Calu3 (cell line): ENCODE results near the gene OXSR1. TPM values are rescaled to one million over a fixed set of nuclear protein-coding genes. Genes with fewer than 3 reads are reported as not detected.
A peak's percentile ranks its signal among the peaks of the same experiment; 100 is the strongest.

Experiments used
- BruUV-seq: library from RNA; stranded (reverse); fragments of 400-500 nt; replicated peaks from 2 replicates; lab custom pipeline; 2021; lab: Mats Ljungman, UMichigan
- CTCF ChIA-PET: fragments of 300-600 bp; sonication (Branson Sonifier 250); formaldehyde crosslinking; loops from one replicate; lab custom pipeline; 2022; ENCODE audit warnings: antibody characterized with exemption; lab: Charles Lee
- DNase-seq: peaks from one replicate; pipeline ENCODE4 v3.0.0; 2022
- H3K27ac Mint-ChIP-seq: one replicate; pipeline ENCODE4 v1.8.0; 2022; ENCODE audit warnings: mixed read lengths; ENCODE audit not compliant: unreplicated experiment
- H3K27me3 Mint-ChIP-seq: one replicate; pipeline ENCODE4 v1.8.0; 2022; ENCODE audit warnings: mixed read lengths; ENCODE audit not compliant: unreplicated experiment
- H3K36me3 Mint-ChIP-seq: one replicate; pipeline ENCODE4 v1.8.0; 2022; ENCODE audit warnings: mild to moderate bottlenecking, moderate library complexity, mixed read lengths; ENCODE audit not compliant: insufficient read depth, unreplicated experiment
- H3K4me1 Mint-ChIP-seq: one replicate; pipeline ENCODE4 v1.8.0; 2022; ENCODE audit warnings: mild to moderate bottlenecking, low read depth, mixed read lengths; ENCODE audit not compliant: unreplicated experiment
- H3K4me3 Mint-ChIP-seq: one replicate; pipeline ENCODE4 v1.8.0; 2022; ENCODE audit warnings: mild to moderate bottlenecking, low read depth, moderate library complexity, mixed read lengths; ENCODE audit not compliant: unreplicated experiment
- H3K9me3 Mint-ChIP-seq: one replicate; pipeline ENCODE4 v1.8.0; 2022; ENCODE audit warnings: low read depth, mixed read lengths; ENCODE audit not compliant: unreplicated experiment
- intact Hi-C: fragments of 100-400 bp; cut with micrococcal nuclease; formaldehyde crosslinking; loops from one replicate; pipeline ENCODE4 v1.10.0; 2022; ENCODE audit not compliant: unreplicated experiment
- total RNA-seq: library from RNA; stranded (reverse); gene quantifications from 2 replicates; pipeline ENCODE4 v1.2.3, GENCODE V29; 2022
- TF ChIP-seq, protein P1 (sequence below): fragments of 200-600 bp; IDR thresholded peaks from one replicate; pipeline ENCODE4 v1.8.0; 2022; ENCODE audit warnings: antibody characterized with exemption; ENCODE audit not compliant: unreplicated experiment

The OXSR1 gene
- total RNA-seq, 1 experiment from 2014 or later: 50.4 TPM

- intact Hi-C loops: loop anchor here (5.0 kb wide), 1 partner anchor 79 kb away; no protein-coding TSS in a partner anchor
- peak overlapping the region; percentile 95 for H3K27ac Mint-ChIP-seq
- TF ChIP-seq, protein P1, sequence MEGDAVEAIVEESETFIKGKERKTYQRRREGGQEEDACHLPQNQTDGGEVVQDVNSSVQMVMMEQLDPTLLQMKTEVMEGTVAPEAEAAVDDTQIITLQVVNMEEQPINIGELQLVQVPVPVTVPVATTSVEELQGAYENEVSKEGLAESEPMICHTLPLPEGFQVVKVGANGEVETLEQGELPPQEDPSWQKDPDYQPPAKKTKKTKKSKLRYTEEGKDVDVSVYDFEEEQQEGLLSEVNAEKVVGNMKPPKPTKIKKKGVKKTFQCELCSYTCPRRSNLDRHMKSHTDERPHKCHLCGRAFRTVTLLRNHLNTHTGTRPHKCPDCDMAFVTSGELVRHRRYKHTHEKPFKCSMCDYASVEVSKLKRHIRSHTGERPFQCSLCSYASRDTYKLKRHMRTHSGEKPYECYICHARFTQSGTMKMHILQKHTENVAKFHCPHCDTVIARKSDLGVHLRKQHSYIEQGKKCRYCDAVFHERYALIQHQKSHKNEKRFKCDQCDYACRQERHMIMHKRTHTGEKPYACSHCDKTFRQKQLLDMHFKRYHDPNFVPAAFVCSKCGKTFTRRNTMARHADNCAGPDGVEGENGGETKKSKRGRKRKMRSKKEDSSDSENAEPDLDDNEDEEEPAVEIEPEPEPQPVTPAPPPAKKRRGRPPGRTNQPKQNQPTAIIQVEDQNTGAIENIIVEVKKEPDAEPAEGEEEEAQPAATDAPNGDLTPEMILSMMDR: no peak
- no peak for DNase-seq
- H3K9me3 Mint-ChIP-seq: no peaks in the 10 kb centered on the region
- peaks cover 61% of the 10 kb centered on the region for H3K4me1 Mint-ChIP-seq
- H3K27me3 Mint-ChIP-seq: no peaks in the 10 kb centered on the region
- peak overlapping the region; percentile 97 for H3K4me3 Mint-ChIP-seq
- no TSS peak for BruUV-seq
- CTCF ChIA-PET: no interaction called here
- peaks cover 42% of the 10 kb centered on the region for H3K36me3 Mint-ChIP-seq
These were observed 3.1 kb downstream of the OXSR1 start for GRCh38 chr3:38168151-38169026.

GRCh38 chr3:38169027-38169317 is 3.6 kb downstream of the OXSR1 start:
- H3K36me3 Mint-ChIP-seq: peaks cover 42% of the 10 kb centered on the region
- peak overlapping the region; percentile 97 for H3K4me3 Mint-ChIP-seq
- peaks cover 67% of the 10 kb centered on the region for H3K4me1 Mint-ChIP-seq
- DNase-seq: no peak
- no peaks in the 10 kb centered on the region for H3K27me3 Mint-ChIP-seq
- TF ChIP-seq, protein P1: no peak
- no TSS peak for BruUV-seq
- no peak overlapping the region for H3K27ac Mint-ChIP-seq
- no peaks in the 10 kb centered on the region for H3K9me3 Mint-ChIP-seq
- intact Hi-C loops: loop anchor here (5.0 kb wide), 1 partner anchor 78 kb away; no protein-coding TSS in a partner anchor
- CTCF ChIA-PET: no interaction called here

GRCh38 chr3:38170722-38171121 is 5.4 kb downstream of the OXSR1 start:
- no TSS peak for BruUV-seq
- no peak overlapping the region for H3K27ac Mint-ChIP-seq
- H3K9me3 Mint-ChIP-seq: no peaks in the 10 kb centered on the region
- CTCF ChIA-PET: no interaction called here
- no peak overlapping the region for H3K4me3 Mint-ChIP-seq
- TF ChIP-seq, protein P1: no peak
- peaks cover 69% of the 10 kb centered on the region for H3K4me1 Mint-ChIP-seq
- peaks cover 25% of the 10 kb centered on the region for H3K36me3 Mint-ChIP-seq
- intact Hi-C loops: no loop called here
- DNase-seq: no peak
- H3K27me3 Mint-ChIP-seq: no peaks in the 10 kb centered on the region

GRCh38 chr3:38171622-38172021 is 6.3 kb downstream of the OXSR1 start:
- no peak overlapping the region for H3K27ac Mint-ChIP-seq
- no peak for DNase-seq
- CTCF ChIA-PET: no interaction called here
- no peaks in the 10 kb centered on the region for H3K9me3 Mint-ChIP-seq
- H3K27me3 Mint-ChIP-seq: no peaks in the 10 kb centered on the region
- H3K4me3 Mint-ChIP-seq: no peak overlapping the region
- BruUV-seq: no TSS peak
- TF ChIP-seq, protein P1: no peak
- peaks cover 16% of the 10 kb centered on the region for H3K36me3 Mint-ChIP-seq
- peaks cover 64% of the 10 kb centered on the region for H3K4me1 Mint-ChIP-seq
- intact Hi-C loops: no loop called here
